HG03342 (cell line): ENCODE data around the gene GATA5.
"Not testable (repeated sequence)": the region's sequence is repeated elsewhere in the genome, so short reads cannot be mapped to it uniquely, and the experiment has no call there.

Experiments used
- ATAC-seq: cut with Tn5 transposase; IDR thresholded peaks from one replicate; pipeline ENCODE4 v1.9.1; 2021; ENCODE audit warnings: mild to moderate bottlenecking, moderate library complexity; ENCODE audit not compliant: unreplicated experiment

The GATA5 gene

DNA sequence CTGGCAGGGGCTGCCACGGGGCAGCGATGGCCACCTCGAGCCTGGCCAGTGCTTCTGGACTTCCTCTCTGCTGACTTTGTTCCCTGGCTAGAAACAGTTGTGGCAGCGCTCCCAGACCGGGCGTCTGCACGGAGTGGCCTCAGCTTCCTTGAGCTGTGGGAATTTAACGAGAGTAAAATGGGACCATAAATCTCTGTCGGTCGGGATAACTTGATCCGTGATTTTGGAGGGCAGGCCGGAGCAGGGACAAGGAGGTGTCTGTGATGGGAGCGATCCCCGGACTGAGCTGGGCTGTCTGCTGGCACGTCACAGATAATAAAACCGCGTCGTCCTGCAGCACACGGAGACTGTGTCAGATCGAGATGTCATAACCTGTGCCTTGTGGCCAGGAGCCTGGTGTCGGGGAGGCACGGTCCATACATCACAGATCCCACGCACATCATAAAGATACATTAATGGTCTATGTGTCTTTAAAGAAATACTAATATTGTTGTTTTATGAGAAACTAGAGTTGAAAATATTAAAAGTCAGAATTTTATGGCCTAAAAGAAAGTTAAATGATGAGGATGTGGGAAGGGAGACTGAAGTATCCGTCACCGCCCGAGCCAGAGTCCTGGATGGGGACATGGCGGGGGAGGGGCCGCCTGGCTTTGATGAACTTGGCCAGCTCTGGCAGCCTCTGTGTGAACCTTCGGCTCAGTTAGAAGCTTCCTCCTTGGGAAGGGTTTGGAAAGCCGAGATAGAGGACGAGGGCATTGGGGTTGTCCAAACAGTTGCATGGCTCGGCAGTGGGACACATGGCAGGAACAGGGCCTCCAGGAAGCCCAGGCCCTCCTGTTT is 41.9 kb downstream of the GATA5 start:
- no peak for ATAC-seq

DNA sequence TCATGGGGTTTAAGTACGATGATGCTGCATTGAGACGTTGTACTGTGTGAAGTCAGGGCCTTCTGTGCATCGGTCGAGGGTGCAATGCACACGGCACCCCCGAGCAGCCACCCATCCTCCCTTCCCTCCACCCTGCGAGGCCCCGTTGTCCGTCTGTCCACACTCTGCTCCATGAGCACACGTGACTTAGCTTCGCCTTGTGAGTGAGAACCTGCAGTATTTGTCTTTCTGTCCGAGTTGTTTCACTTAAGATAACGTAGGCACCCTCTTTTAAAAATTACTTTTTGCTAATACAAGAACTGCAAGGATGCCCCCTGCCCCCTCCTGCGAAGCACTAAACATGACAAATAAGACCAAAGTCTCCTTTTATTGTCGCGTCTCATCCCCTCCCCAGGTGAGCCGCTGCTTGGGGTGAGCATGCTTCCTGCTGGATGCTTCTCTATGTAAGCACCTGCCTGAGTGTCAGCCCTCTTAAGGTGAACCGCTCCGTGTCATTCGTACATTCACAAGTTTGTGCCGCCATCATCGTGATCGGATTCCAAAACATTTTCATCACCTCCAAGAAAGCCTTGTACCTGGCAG is 44.8 kb downstream of the GATA5 start:
- no peak for ATAC-seq

DNA sequence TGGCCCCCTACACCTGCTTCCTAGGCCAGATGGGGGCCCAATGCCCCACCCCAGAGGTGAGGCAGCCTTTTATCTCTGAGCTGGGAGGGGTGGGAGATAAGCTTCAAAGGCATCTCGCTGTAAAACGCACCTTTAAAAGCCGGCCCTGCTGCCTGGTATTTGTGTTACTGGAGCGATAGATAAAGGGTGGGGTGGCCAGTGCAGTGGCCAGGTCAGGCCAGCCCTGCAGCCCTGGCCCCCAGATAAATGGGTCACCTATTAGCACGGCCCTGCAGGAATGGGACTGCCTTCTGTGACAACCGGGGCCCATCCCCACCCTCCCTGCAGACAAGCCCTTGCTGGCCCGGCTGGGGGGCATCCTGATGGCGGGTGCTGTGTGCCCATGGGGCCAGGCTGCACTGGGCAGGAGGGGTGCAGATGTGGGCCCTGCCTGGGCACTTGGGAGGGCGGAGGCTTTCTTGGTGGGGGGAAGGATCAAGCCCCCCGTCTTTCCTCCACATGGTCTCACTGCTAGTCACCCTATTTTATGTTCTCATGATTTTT is 45.4 kb downstream of the GATA5 start:
- no peak for ATAC-seq

DNA sequence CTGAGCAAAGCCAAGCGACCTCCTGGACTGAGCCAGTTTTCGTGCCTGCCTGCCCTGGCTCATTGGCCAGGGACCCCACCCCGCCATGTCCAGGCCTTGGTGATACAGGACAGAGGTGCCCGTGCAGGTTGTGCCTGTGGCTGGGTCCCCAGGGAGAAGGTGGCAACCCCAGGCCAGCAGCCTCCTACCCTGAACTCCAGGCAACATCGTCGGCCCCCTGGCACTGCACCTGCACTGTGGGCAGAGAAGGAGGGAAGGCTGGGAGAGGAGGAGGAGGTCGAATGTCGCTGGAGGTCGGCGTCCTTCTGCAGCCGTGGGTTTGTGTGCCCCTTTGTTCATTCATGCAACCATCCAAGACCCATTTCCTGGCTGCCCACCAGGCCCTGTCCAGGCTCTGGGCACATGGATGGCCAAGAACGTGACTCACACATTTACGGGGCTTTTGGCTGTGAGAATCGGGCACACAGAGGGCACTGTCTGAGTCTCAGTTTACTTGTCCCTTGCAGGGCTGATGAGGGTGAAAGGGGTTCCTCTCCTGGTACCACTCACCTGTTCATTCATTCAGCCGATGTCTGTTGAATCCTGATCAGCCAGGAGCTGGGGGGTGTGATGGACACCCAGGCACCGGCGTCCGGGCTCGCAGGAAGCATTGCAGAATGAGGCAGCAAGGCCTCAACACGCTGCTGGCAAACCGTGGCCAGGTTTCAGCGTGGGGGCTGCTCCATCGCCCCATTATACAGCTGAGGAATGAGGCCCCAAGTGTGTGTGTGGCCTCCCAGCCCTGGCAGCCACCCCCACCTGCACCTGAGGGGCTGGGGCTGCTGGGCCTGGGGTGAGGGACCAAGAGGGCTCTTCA is 46.1 kb downstream of the GATA5 start:
- no peak for ATAC-seq

DNA sequence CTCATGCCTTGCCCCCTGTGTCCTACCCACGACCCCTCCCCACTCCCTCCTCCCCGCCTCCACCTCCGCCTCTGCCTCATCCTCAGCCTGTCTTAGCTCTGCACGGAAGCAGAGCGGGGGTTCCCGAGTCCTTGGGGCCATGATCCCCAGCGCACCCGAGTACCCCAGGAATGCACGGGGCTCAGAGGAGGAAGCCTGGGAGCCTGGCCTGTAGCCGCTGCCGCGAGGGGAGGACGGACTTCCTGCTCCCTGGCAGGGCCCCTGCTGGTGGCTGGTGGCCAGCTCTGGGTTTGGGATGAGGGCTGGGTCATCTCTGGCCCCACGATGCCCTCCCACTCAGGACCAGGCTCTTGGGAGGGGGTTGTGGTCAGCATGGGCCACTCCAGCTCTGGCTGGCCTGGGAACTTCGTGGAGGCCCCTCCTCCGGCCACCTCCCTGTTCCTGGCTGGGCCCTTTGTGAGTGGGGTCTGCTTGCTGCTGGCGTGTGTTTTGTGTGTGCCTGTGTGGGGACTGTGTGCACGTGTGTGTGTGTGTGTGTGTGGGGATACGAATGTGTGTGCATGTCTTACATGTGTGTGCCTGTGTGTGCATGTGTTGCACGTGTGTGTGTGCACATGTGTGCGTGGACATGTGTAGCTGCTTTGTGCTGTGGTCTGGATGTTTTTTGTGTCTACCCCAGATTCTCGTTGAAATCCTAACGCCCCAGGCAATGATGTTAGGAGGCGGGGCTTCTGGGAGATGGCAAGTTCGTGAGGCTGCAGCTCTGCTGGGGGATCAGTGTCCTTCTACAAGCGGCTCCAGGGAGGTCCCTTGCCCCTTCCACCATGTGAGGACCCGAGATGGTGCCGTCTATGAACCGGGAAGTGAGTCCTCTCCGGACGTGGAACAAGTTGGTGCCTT is 47.1 kb downstream of the GATA5 start:
- ATAC-seq: no peak

DNA sequence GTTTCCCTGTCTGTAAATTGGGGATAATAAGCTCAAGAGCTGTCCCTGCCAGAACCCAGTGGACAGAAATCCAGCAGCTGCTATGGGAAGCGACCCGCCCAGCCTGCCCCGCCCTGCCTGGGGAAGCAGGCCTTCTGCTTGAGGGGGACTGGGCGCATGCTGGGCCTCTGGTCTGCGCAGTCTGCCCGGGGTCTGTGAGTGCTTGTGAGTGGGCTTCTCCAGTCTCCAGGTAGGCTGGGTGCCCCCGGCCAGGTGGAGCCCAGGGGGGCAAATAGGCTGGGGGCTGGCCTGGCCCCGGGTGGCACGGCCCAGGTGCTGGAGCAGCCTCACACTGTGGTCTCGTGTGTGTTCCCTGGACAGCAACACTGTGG is 47.8 kb downstream of the GATA5 start:
- no peak for ATAC-seq

DNA sequence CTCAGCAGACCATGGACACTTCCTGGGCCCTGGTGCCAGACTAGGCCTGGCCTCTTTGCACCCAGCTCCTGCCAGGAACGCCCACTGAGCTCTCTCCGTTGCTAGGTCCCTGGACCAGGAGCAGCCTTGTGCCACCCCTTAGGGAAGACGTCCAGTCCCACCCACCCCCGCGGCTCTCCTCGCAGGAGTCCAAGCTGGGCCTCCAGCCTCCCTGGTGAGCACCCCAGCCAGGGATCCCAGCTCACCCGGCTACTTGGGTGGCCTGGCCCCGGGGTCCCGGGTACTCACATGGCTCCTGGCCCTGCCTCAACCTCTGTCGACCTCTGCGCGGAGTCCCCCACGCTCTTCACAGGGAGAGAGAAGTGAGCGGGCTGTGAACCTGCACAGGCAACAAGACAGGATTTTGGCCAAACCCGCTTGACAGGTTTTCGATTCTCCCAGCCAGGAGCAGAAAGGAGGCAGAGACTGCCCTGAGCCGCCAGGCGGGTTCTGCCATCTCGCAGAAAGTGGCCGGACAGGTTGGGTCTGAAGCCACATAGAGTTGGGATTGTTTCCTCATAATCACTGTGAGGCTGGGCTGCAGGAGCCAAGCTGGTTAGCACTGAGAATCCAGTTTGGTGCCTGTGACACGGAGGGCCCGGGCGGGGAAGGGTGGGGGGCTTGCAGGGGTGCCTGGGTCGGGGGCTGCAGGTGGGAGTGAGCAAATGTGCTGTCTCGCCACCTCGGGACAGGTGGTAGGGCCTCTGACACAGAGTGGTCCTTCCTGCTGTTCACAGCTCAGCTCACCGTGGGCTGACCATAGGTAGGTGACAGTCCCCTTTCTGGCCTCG is 48.4 kb downstream of the GATA5 start, which contains the start of gene RBBP8NL:
Gene RBBP8NL (minus strand): TSS at position 368 of the 830 bp plus-strand sequence. CDS start 7,892 bp downstream, outside the sequence.
- no peak for ATAC-seq

DNA sequence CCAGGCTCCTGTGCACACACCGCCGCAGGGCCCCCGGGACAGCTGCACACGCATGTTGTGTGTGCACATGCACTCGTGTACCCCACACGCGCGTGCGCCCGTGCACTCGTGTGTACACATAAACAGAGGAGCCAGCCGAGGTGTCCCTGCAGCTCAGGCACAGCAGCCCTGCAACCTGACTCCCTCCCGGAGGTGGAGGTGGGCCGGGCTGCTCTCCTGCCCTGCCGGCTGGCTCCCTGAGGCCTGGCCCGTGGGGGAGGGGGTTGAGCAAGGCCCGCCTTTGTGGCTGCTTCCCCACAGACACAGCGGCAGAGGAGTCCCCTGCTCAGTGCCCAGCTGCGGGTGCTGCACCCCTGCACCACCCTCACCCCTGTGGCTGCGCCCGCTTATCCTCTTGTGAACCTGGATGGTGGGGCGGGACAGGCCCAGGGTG is 49.1 kb downstream of the GATA5 start:
- no peak for ATAC-seq

DNA sequence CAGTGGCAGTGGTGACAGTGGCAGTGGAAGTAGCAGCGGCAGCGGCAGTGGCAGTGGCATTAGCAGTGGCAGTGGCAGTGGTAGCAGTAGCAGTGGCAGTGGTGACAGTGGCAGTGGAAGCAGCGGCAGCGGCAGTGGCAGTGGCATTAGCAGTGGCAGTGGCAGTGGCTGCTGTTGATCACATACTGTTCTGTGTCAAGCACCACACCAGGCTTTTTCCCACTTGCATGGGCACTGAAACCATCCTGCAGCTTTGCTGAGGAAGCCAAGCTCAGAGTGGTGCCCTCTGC is 49.8 kb downstream of the GATA5 start:
- ATAC-seq: not testable (repeated sequence)

DNA sequence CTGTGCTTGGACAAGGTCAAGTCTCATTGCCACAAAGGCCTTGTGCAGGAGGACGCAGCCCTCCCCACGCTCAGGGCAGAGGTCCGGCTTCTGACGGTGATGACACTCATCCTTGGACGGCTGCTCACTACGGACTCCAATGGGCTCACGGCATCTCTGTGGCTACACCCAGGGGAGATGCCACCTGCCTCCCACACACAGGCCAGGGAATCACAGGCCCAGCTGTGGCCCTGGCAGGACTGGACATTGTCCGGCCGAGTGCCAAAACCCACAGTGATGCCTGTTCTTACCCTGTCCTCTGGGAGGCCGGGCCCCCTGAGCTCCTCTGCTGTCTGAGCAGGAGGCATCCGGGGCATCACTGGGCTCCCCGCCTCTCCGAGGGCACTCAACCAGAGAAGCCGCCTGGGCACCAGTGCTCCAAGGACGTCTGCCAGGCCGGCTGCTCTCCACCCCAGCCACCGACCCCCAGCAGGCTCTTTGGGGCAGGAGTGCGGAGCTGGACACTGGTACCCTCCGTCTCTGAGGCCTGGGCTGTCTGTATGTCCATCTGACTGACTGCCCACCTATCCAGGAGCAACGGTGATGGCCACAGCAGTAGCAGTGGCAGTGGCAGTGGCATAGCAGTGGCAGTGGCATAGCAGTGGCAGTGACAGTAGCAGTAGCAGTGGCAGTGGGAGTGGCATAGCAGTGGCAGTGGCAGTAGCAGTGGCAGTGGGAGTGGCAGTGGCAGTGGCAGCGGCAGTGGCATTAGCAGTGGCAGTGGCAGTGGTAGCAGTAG is 50.3 kb downstream of the GATA5 start:
- ATAC-seq: no peak

DNA sequence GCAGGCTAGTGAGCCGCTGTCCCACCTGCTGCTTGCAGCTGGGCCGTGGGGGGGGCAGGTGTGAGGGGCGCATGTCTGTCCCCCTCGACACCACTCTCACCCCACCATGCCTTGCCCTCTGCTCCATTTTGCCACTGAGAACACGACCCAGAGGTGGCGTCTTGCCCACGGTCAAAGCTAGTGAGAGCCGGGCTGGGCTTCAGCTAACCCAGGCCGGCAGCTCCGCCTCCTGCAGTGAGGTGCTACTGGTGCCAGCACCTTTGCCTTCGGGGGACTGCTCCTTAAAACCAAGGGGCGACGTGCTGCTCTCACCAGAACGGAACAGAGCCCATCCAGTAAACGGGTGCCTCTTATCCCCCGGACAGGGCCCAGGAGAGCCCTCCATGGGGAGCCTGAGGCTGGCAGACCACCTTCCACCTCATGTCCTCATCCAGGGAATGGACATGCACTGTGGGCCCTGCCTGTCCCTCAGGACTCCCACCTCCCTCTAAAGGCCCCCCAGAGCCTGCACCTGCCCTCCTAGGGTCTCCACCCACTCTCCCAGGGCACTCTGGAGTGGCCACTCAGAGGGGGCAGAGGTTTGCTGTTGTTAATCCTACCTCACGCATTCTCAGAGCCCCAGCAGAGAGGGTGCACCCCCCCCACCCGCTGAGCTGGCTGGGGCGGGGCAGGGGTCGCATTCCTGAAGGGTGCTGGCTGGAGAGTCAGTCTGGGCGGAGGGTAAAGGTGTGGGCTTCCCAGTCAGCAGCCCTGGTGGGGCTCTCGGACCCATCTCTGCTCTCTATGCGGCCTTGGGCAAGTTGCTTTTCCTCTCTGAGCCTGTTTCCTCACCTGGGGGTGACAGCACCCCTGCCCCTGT is 51.3 kb downstream of the GATA5 start:
- ATAC-seq: no peak

DNA sequence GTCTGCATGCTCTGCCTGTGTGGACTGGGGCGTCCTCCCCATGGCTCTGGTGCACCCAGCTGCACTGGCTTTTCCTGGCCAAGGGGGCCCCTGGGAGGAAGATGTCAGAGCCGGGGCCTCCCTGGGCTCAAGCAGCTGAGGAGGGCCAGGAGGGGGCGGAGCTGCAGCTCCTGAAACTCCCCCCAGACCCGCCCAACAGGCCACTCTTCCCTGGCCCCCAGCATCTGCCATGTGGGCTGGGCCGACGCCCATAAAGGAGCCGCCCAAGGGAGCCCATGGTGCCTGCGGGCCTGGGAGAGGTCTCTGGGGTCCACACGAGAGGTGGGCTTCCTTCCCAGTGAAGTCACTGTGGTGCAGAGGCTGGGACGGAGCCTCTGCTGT is 52.5 kb downstream of the GATA5 start:
- ATAC-seq: no peak

DNA sequence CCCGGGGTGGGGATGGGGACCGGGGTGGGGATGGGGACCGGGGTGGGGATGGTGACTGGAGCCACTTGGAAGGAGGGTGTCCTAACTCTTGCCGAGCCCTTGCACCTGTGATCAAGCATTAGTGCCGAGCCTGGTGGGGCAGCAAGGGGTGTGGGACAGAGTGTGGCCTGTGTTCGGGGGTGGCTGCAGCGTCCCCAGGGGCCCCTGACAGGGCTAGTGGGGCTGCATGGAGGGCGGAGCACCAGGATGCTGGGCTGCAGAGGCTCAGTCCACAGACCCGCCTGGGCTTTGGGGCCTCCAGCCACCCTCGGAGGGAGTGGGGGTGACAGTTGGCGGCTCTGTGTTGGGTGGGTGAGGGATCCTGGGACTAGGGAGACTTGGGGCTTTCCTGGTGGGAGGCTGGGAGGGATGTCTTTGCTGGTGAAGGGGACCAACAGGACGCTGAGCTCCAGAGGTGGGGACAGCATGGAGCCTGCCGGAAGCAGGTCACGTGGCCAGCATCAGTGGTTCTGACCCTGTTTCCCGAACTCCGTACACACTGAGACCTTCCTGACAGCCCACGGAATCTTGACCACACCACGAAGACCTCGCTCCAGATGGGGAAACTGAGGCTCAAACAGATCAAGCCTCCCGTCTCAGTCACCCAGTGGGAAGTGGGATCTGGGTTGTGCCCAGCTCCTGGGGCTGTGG is 53.0 kb downstream of the GATA5 start:
- no peak for ATAC-seq

DNA sequence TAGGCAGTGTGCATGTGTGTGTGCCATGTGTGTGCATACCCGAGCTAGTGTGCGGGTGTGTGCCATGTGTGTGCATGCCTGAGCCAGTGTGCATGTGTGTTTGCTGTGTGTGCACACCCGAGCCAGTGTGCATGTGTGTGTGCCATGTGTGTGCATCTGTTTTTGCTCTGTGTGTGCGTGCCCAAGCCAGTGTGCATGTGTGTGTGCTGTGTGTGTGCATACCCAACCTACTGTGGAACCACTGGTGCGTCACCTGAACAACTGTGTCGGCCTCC is 54.1 kb downstream of the GATA5 start:
- no peak for ATAC-seq

DNA sequence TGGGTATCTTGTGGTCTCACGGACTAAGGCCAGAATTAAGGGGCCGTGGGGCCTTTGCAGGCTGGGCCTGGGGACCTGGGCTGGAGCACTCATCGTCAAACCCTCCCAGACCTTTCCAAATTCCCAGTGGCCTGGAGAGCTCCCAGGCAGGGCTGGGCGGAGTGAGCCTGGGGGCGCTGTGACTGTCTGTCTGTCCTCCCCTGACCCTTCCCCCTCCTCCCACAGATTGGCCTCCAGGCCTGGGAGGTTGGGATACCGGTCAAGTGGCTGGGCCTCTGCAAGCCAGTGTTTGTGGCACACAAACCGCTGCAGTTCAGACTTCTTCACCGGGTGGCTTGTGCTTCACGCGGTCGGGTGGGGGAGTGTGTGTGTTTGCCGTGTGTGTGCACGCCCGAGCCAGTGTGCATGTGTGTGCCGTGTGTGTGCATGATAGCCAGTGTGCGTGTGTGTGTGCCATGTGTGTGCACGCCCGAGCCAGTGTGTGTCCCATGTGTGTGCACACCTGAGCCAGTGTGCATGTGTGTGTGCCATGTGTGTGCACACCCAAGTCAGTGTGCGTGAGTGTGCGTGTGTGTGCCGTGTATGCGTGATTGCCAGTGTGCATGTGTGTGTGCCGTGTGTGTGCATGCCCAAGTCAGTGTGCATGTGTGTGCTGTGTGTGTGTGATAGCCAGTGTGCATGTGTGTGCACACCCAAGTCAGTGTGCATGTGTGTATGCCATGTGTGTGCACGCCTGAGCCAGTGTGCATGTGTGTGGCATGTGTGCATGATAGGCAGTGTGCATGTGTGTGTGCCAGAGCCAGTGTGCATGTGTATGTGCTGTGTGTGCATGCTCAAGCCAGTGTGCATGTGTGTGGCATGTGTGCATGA is 54.7 kb downstream of the GATA5 start:
- no peak for ATAC-seq

DNA sequence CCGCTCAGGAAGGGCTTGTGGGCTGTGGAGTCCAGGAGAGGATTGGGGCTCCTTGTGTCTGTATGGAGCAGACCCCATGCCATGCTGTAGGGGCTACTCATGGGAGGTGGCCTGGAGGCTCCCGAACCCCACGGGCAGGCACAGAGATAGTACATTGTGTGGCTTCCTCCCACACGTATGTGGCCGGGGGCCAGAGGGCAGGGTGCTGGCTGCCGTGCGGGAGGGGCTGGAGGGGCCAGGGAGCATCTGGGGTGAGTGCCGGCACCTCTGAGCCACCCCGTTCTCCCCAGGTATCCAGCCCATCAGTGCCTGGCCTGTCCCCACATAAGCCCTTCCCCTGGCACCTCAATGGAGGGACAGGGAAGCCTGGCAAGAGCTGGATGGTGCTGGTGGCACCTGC is 56.0 kb downstream of the GATA5 start:
- no peak for ATAC-seq
